Retinal pigment epithelial cell (primary cell): ENCODE data around the gene RPTOR.

Experiments used
- DNase-seq: peaks from one replicate; pipeline ENCODE4 v3.0.0-alpha.2; 2010; ENCODE audit warnings: low read depth
- H3K4me3 ChIP-seq: 2 replicates; pipeline ENCODE4 v1.5.1; 2011; ENCODE audit warnings: mild to moderate bottlenecking, low read length, control low read depth, moderate library complexity
- TF ChIP-seq, protein P1 (sequence below): conservative IDR thresholded peaks from 2 replicates; pipeline ENCODE4 v1.5.1; 2011; ENCODE audit warnings: low read depth, low read length, control low read depth, inconsistent platforms

RPTOR gene

DNA sequence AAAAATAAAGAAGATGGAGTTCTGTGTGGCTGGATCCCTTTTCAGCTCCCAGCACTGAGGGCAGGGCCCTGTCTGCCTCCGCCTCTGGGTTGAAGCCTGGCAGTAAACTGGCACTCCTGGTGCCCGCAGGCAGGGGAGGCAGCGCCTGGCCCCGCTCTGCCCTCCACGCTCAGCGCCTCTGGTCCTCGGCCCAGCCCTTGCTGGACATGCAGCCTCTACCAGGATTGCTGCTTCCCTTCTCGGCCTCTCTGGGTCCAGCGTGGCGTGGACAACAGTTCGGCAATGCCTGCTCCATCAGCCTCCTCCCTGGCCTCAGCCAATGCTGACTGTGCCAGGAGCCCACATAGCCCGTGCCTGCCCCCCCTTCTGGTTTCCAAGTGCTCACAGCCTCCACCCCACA is 362.6 kb downstream of the RPTOR start:
- DNase-seq = no peak
- TF ChIP-seq, protein P1, sequence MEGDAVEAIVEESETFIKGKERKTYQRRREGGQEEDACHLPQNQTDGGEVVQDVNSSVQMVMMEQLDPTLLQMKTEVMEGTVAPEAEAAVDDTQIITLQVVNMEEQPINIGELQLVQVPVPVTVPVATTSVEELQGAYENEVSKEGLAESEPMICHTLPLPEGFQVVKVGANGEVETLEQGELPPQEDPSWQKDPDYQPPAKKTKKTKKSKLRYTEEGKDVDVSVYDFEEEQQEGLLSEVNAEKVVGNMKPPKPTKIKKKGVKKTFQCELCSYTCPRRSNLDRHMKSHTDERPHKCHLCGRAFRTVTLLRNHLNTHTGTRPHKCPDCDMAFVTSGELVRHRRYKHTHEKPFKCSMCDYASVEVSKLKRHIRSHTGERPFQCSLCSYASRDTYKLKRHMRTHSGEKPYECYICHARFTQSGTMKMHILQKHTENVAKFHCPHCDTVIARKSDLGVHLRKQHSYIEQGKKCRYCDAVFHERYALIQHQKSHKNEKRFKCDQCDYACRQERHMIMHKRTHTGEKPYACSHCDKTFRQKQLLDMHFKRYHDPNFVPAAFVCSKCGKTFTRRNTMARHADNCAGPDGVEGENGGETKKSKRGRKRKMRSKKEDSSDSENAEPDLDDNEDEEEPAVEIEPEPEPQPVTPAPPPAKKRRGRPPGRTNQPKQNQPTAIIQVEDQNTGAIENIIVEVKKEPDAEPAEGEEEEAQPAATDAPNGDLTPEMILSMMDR = no peak

DNA sequence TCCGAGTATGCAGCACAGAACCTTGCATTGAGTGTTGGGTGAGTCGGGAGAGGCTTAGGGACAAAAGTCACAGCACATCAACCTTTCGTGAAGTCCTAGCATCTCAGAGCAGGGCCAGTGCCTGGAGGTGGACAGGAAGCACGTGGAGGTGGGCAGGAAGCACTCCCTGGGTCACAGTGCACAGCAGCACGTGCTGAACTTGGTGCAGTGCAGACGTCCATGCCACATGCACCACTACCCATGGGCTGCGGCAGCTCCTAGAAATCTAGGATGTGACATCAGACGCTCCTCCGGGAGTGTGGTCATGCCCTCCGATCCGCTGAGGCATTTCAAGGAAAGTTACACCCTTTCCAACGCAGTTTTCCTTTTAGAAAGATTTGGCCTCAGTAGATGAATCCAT is 363.6 kb downstream of the RPTOR start:
- H3K4me3 ChIP-seq = no peak overlapping the region
- DNase-seq = no peak
- TF ChIP-seq, protein P1 = no peak

More for the DNA sequence above, 362.6 kb downstream of the RPTOR start:
- H3K4me3 ChIP-seq = no peak overlapping the region

DNA sequence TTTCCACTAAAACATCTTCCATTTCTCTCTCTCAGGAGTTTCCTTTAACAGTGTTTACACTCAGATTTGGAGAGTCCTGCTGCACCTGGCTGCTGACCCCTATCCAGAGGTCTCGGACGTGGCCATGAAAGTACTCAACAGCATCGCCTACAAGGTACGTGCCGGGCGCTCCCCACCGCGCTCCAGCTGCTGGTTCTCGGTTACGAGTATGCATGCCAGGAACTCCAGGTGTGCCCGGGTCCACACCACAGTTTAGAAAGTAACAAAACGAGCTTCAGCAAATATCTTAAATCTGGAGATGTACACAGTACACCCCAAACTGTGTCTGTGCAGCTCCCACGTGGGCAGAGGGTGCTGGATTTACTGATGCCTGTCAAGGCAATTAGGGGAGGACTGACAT is 364.1 kb downstream of the RPTOR start:
- no peak for DNase-seq
- TF ChIP-seq, protein P1 = no peak
- H3K4me3 ChIP-seq = no peak overlapping the region

DNA sequence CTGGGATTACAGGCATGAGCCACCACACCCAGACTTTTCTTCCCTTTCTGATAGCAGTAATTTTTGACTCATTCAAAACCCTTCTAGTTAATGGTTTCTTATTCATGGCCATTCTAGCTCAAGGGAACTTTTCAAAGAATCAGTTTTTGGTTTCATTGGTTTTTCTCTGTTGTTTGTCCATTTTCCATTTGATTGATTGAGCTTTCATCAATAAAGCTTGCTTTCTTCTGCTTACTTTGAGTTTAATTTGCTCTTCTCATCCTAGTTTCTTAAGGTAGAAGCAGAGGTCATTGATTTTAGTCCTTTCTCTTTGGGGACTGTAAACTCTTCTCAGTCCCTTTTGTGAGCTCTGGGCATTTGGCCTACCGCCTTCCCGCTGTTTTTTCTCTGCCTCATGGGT is 365.0 kb downstream of the RPTOR start:
- TF ChIP-seq, protein P1 = no peak
- H3K4me3 ChIP-seq = no peak overlapping the region
- no peak for DNase-seq

DNA sequence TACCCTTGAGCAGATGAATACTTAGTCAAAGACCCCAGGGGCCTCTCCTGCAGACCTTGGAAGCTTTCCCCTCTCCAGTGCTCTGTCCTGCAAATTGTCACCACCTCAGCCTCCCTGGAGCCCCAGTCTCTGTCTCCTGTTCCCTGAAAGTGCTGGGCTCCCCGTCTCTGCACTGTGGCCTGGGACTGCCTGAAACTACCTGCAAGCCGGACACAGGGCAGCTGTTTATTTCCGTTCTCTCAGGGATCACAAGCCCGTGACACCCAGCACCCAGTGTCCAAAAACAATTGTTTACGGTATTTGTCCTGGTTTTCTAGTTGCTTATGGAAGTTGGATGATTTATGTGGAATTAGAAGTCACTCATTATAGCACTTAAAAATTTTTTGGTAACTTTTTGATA is 365.4 kb downstream of the RPTOR start:
- DNase-seq = no peak
- TF ChIP-seq, protein P1 = no peak
- no peak overlapping the region for H3K4me3 ChIP-seq

DNA sequence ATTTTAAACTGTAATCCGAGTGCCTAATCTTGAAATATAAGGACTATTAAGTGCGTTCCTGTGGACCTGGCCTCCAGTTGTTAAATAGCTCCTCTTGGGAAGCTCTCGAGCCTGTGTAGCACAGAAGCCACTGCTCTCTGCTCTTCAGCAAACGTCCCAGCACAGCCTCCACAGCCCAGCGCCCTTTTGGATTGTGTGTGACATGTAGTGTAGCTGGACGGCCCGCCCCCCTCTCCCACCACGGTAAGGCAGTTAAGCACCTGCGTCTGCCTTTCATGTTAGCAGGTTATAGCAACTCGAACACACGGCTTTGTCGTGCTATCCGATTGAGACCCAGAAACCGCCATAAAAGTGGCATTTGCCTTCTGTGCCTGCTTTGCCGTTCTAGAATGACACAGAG is 367.8 kb downstream of the RPTOR start:
- TF ChIP-seq, protein P1 = no peak
- DNase-seq = no peak
- H3K4me3 ChIP-seq = no peak overlapping the region

DNA sequence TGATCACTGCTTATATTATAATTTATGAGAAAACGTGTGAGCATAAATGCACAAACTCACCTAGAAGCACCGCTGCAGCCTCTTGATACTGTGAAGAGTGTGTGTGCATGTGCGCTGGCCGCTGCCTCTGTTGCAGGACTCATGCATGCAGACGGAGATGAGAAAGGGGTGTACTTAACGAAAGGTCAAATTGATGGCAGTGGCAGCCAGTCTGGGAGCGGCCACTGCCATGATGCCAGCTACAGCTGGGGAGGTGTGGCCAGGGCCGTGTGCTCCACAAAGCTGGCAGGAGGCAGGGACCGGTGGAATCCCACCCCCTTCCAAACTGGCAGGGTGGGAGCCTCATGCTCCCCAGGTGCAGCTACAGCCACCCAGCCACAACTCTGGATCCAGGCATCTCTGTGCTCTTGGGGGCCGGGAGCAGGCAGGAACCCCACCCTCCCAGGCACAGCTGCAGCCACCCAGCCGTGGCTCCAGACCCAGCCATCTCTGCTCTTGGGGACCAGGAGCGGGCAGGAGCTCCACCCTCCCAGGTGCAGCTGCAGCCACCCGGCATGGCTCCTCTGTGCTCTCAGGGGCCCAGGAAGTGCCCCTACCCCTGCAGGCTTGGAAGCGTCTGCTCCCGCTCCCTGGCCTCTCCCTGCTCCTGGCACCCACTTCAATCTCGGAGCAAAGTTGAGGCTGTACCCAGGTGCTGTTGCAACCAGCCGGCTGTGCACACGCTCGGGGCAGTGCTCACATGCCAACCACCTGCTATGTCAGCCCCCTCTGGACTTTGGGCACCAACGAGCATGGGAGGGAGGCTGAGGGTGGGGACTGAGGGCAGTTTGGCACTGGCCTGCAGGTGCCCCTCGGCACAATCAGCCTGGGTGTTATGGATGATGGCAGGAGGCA is 369.5 kb downstream of the RPTOR start:
- TF ChIP-seq, protein P1 = no peak
- H3K4me3 ChIP-seq = no peak overlapping the region

More for the DNA sequence above, 369.5 kb downstream of the RPTOR start:
- no peak for DNase-seq
